HG03175 (cell line): ENCODE results near the gene SPCS3.
"Not testable (repeated sequence)": the region's sequence is repeated elsewhere in the genome, so short reads cannot be mapped to it uniquely, and the experiment has no call there.

Experiments
- ATAC-seq: cut with Tn5 transposase; IDR thresholded peaks from one replicate; pipeline ENCODE4 v1.9.1; 2021; ENCODE audit warnings: mild to moderate bottlenecking, moderate library complexity; ENCODE audit not compliant: unreplicated experiment

SPCS3 gene

DNA sequence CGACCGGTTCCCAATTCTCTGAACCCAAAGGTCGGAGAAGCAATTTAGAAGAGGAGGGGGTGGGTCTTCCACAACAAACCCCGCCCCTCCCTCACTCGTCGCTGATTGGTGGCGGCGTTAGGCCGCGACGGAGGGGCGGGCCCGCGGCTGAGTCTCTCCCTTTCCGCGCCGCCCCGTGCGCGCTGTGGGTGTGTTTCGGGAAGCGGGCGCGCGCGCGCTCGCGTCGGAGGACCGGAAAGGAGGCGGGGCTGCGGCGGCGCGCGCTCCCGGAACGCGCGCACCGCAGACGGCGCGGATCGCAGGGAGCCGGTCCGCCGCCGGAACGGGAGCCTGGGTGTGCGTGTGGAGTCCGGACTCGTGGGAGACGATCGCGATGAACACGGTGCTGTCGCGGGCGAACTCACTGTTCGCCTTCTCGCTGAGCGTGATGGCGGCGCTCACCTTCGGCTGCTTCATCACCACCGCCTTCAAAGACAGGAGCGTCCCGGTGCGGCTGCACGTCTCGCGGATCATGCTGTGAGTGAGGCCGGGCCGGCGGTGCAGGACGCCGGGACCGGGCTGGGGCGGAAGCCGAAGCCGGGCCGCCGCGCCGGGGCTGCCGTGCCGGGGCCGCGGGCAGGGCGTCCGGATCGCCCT is at the start of gene SPCS3:
SPCS3 (plus strand) TSS at position 263 of the 636 bp plus-strand sequence; CDS start at position 374, 111 bp downstream.
- ATAC-seq, result peak; percentile 90

- ATAC-seq, result no peak
These were observed 49.1 kb upstream of the SPCS3 start for GRCh38 chr4:176270669-176271068.

- no peak for ATAC-seq
These were observed 48.0 kb upstream of the SPCS3 start for GRCh38 chr4:176271749-176272148.

GRCh38 chr4:176272799-176273198 is 47.0 kb upstream of the SPCS3 start:
- no peak for ATAC-seq

- ATAC-seq, result no peak
These were observed 46.0 kb upstream of the SPCS3 start for GRCh38 chr4:176273736-176274135.

GRCh38 chr4:176274441-176274840 is 45.3 kb upstream of the SPCS3 start:
- ATAC-seq, result no peak

- no peak for ATAC-seq
These were observed 43.1 kb upstream of the SPCS3 start for GRCh38 chr4:176276710-176277109.

- ATAC-seq, result peak; percentile 94
These were observed 42.4 kb upstream of the SPCS3 start for GRCh38 chr4:176277162-176277904.

- not testable (repeated sequence) for ATAC-seq
These were observed 40.2 kb upstream of the SPCS3 start for GRCh38 chr4:176279560-176279959.

DNA sequence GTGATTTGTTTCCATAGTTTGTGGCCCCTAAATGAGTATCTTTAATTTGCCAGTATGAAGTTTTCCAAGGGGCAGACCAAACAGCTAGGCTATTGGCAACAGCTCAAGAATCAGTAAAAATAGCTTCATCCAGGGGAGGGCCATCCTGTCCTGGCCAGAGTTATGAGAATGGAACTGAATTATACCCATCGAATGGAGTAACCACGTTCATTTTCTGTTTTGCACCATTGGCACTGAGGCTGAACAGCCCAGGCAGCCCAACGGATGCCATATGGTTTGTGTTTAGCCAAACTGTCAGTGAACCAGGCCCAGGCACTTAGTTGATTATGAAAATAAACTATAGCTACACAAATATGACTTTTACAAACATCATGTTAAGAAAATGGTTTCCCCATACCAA is 33.0 kb upstream of the SPCS3 start:
- no peak for ATAC-seq

- no peak for ATAC-seq
These were observed 32.2 kb upstream of the SPCS3 start for GRCh38 chr4:176287546-176287945.

DNA sequence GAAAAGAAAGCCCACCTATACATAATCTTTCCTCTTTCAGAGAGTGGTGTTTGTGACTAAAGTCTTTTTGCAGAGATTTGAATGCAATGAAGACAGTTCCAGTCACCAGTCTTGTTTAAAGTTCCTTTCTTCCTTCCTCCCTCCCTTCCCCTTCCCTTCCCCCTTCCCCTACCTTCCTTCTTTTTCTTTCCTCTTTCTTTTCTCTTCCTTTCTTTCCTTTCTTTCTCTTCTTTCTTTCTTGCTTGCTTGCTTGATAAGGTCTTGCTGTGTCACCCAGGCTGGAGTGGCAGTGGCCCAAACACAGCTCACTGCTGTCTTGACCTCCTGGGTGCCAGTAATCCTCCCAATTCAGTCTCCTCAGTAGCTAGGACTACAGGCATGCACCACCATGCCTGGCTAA is 31.7 kb upstream of the SPCS3 start:
- ATAC-seq, result no peak

GRCh38 chr4:176289561-176289960 is 30.2 kb upstream of the SPCS3 start:
- ATAC-seq, result no peak

GRCh38 chr4:176290520-176290919 is 29.2 kb upstream of the SPCS3 start:
- no peak for ATAC-seq

- no peak for ATAC-seq
These were observed 28.0 kb upstream of the SPCS3 start for GRCh38 chr4:176291748-176292147.

GRCh38 chr4:176292920-176293319 is 26.8 kb upstream of the SPCS3 start:
- ATAC-seq, result no peak

- no peak for ATAC-seq
These were observed 26.1 kb upstream of the SPCS3 start for GRCh38 chr4:176293660-176294059.

GRCh38 chr4:176295907-176296306 is 23.9 kb upstream of the SPCS3 start:
- ATAC-seq, result not testable (repeated sequence)

DNA sequence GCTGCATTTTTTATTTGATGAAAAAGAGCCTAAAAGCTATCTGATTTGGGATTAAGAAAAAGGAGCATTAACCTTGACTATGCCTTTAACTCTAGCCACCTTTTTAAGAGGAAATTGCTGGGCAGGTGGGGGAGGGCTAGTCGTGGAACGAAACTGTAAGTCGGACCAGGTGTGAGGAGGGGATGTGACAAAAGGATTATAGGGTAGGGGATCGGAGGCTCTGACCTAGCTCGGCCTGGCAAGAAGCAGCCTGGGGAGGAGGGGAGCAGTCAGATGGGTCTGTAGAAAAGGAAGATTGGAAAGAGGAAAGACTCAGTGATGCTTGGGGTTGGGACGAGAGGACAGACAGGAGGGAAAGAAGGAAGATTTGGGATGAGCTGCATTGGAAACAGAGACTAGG is 21.1 kb upstream of the SPCS3 start:
- ATAC-seq, result no peak

GRCh38 chr4:176300036-176300435 is 19.7 kb upstream of the SPCS3 start:
- no peak for ATAC-seq

DNA sequence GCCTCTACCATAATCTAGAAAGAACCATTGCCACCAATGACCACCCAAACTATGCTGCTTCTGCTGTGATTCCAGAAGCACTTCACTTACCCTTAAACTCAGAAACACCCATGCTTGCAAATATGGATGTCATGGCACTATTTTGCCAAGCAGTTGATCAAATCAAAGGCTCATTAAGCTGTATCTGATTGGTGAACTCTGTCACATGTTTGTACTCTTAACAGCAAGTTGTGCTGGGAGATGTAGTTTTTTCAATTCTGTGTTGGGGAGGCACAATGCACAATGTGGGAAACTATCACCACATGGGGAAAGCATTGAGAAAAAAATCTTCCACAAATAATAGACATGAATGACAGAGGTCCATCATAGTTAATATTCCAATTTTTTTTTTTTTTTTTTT is 19.2 kb upstream of the SPCS3 start:
- ATAC-seq, result no peak
